Lower leg skin (tissue), 4 donors: ENCODE data around the gene RNF40. TPM values are rescaled to one million over a fixed set of nuclear protein-coding genes. Genes with fewer than 3 reads are reported as not detected.

Experiments used
- DNase-seq, 2 donors: peaks; one replicate each; pipeline ENCODE4 v3.0.0-alpha.2; 2019; ENCODE audit warnings: low spot score in 2 of 2
- H3K4me3 ChIP-seq: fragments of 200-600 bp; sonication (generic); 2 replicates; pipeline ENCODE4 v1.5.1; 2017; ENCODE audit warnings: mild to moderate bottlenecking, low read depth; ENCODE audit not compliant: poor library complexity, severe bottlenecking
- POLR2A ChIP-seq, 2 donors: fragments of 450-650 bp; IDR thresholded peaks; one replicate each; pipeline ENCODE4 v1.6.1; 2016 to 2017; ENCODE audit warnings: antibody characterized with exemption in 2 of 2, mild to moderate bottlenecking in 1 of 2, moderate library complexity in 1 of 2
- WGBS, 2 donors: methylation state at CpG; one replicate each; pipeline ENCODE4 v1.1.5; 2018; 5-methylcytosine and 5-hydroxymethylcytosine counted together
- intact Hi-C: fragments of 100-400 bp; cut with DNase I; formaldehyde crosslinking; loops from one replicate; pipeline ENCODE4 v1.15.0; 2023; ENCODE audit warnings: low total_unique reads
- total RNA-seq, 4 donors: library from RNA; depleted of rRNA; stranded (reverse); fragments of >200 nt; gene quantifications; one replicate each; pipeline ENCODE4 v1.1.0, GENCODE V29; 2016
- TF ChIP-seq, protein P1 (sequence below), 3 donors: fragments of 450-650 bp; IDR thresholded peaks; one replicate each; pipeline ENCODE4 v1.5.1; 2016; ENCODE audit warnings: antibody characterized with exemption in 3 of 3, mild to moderate bottlenecking in 3 of 3, moderate library complexity in 2 of 3

RNF40 gene
- total RNA-seq, 4 donors from 2014 or later: 82.2 to 112 (median 92.9) TPM

- DNase-seq: no peak
- no peak overlapping the region for H3K4me3 ChIP-seq
- 94 to 95% methylated on average over 46 to 57 of the region's 57 CpGs for WGBS, 2 donors
- TF ChIP-seq POLR2A (IDR thresholded peaks at IDR 0.05): no peak
- TF ChIP-seq, protein P1, sequence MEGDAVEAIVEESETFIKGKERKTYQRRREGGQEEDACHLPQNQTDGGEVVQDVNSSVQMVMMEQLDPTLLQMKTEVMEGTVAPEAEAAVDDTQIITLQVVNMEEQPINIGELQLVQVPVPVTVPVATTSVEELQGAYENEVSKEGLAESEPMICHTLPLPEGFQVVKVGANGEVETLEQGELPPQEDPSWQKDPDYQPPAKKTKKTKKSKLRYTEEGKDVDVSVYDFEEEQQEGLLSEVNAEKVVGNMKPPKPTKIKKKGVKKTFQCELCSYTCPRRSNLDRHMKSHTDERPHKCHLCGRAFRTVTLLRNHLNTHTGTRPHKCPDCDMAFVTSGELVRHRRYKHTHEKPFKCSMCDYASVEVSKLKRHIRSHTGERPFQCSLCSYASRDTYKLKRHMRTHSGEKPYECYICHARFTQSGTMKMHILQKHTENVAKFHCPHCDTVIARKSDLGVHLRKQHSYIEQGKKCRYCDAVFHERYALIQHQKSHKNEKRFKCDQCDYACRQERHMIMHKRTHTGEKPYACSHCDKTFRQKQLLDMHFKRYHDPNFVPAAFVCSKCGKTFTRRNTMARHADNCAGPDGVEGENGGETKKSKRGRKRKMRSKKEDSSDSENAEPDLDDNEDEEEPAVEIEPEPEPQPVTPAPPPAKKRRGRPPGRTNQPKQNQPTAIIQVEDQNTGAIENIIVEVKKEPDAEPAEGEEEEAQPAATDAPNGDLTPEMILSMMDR (IDR thresholded peaks at IDR 0.05): no peak
- intact Hi-C loops: no loop called here
These were observed 21.4 kb downstream of the RNF40 start for GRCh38 chr16:30783280-30784109.

DNA sequence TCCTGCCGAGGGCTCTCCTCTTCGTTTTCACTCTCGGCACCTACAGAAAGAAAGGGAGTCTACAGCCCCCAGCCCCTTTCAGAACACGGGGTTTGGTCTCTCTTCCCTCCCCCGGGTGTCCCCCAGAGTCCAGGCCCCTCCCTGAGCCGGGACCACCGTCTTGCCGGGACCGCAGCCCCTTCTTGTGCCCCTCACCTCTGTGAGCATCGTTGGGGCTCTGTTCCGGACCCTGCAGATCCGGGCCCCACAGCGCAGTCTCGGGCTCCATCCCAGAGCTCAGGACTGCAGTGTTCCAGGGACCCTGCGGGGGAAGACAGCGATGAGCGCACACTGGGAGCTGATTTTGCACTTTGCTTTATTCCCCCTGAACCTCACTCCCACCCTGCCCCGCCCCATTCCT is 22.1 kb downstream of the RNF40 start:
- WGBS, 2 donors: 87 to 92% methylated on average over 18 of the region's 18 CpGs
- intact Hi-C loops: no loop called here
- no peak overlapping the region for H3K4me3 ChIP-seq
- DNase-seq: no peak
- TF ChIP-seq POLR2A (IDR thresholded peaks at IDR 0.05): no peak
- TF ChIP-seq, protein P1 (IDR thresholded peaks at IDR 0.05): no peak

DNA sequence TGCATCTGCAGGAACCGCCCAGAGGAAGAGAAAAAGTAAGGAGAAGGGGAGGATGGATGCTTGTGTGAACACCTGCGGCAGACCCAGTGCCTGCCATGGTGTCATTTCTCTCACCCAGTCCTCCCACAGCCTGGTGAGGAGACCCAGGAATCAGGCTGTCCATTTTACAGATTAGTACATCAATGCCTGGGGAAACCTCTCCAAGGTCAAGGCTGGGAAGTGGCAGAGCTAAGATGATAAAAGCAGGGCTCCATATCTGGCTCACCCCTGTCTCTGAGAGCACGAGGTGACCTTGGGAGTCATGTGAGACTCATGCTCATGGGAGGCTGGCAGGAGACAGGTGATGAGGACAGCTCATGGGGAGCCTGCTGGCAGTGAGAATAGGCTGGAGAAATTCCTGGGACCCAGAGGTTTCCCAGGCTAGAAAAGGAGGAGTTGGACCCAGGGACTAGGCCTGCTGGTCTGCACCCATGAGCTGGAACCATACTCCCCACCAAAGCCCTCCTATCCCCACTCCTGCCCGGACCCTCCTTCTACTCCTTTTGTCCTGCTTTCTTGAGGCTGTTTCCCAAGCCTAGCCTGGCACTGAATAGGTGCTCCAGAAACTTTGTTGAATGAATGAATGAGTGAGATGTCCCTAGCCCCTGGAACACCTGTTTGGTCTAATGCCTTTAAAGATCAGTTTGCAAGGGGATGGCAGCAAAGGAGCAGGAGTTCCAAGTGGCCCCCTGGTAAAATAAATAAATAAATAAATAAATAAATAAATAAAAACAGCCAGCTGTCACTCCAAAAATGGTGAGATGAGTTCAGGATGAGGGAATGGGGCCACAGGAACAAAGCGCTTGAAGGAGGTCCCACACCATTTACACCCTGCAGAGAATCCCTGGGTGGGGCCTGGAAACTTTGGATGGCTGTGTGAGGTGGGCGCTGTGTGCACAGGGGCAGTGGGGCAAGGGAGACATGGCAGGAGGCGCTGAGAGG is 23.3 kb downstream of the RNF40 start:
- intact Hi-C loops: no loop called here
- DNase-seq: no peak
- no peak for TF ChIP-seq POLR2A (IDR thresholded peaks at IDR 0.05)
- TF ChIP-seq, protein P1 (IDR thresholded peaks at IDR 0.05): no peak
- H3K4me3 ChIP-seq: no peak overlapping the region
- 71 to 77% methylated on average over 7 of the region's 7 CpGs for WGBS, 2 donors

DNA sequence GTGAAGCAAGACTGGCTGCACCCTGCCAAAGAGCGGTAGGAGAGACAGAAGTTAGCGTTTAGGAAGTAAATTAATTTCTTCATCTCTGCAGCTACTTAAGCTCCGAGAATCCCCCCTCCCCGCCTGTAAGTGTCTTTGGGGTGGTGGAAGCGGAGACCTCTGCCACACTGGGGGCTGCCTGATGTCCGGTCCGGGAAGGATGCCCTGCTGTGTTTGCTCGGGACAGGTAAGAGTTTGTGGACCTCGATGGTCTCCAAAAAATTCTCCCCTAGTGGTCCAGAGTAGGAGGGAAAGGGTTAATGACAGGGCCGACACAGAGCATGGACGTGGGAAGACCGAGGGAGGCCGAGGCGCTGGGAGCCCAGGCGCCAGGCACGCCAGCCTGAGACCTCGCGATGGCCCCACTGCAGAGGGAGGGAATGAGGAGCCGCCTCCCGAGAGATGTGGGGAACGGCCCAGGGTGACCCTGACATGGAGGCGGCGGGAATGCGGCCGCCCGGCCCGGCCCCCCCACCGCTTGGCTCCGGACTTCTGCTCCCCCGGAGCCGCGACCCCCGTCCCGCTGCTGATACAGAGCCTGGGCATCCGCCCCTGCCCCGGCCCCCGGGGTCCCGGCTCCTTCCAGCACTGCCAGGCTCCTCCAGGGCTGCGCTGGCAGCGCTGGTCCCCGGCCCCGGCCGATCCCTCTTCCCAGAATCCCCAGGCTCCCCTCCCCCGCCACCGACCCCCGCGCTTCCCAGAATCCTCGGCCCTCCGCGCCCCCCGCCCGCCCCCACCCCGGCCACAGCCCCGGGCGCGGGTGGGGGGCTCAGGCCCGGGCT is 24.2 kb downstream of the RNF40 start:
- no peak for TF ChIP-seq POLR2A (IDR thresholded peaks at IDR 0.05)
- TF ChIP-seq, protein P1 (IDR thresholded peaks at IDR 0.05): no peak
- intact Hi-C loops: no loop called here
- 4% methylated on average over 29 to 35 of the region's 57 CpGs for WGBS, 2 donors
- no peak for DNase-seq
- H3K4me3 ChIP-seq: peak overlapping the region; percentile 88

GRCh38 chr16:30786936-30787612 is 25.0 kb downstream of the RNF40 start, which contains the start of gene ZNF629:
Gene ZNF629 (minus strand): TSS chr16:30787205. CDS start chr16:30784482, 2,723 bp downstream.
- peak; percentile 62 to 92 for DNase-seq
- TF ChIP-seq, protein P1 (IDR thresholded peaks at IDR 0.05): no peak
- TF ChIP-seq POLR2A (IDR thresholded peaks at IDR 0.05): no peak
- intact Hi-C loops: no loop called here
- WGBS, 2 donors: 0 to 2% methylated on average over 9 to 25 of the region's 37 CpGs
- H3K4me3 ChIP-seq: peak within 1 kb of the TSS; percentile 88
